GM18507 (cell line): Measurements from ENCODE around the gene ADGRG2.
A peak's percentile ranks its signal among the peaks of the same experiment; 100 is the strongest.

ENCODE experiments used
- DNase-seq: peaks from one replicate; pipeline ENCODE4 v3.0.0; 2011; ENCODE audit warnings: low read depth; ENCODE audit not compliant: insufficient read length; ENCODE audit errors: extremely low spot score
- FAIRE-seq: peaks from 2 replicates; lab custom pipeline; 2011; peaks lifted over from hg19 to GRCh38; lab: Jason Lieb, UNC

Gene ADGRG2, protein sequence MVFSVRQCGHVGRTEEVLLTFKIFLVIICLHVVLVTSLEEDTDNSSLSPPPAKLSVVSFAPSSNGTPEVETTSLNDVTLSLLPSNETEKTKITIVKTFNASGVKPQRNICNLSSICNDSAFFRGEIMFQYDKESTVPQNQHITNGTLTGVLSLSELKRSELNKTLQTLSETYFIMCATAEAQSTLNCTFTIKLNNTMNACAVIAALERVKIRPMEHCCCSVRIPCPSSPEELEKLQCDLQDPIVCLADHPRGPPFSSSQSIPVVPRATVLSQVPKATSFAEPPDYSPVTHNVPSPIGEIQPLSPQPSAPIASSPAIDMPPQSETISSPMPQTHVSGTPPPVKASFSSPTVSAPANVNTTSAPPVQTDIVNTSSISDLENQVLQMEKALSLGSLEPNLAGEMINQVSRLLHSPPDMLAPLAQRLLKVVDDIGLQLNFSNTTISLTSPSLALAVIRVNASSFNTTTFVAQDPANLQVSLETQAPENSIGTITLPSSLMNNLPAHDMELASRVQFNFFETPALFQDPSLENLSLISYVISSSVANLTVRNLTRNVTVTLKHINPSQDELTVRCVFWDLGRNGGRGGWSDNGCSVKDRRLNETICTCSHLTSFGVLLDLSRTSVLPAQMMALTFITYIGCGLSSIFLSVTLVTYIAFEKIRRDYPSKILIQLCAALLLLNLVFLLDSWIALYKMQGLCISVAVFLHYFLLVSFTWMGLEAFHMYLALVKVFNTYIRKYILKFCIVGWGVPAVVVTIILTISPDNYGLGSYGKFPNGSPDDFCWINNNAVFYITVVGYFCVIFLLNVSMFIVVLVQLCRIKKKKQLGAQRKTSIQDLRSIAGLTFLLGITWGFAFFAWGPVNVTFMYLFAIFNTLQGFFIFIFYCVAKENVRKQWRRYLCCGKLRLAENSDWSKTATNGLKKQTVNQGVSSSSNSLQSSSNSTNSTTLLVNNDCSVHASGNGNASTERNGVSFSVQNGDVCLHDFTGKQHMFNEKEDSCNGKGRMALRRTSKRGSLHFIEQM

DNA sequence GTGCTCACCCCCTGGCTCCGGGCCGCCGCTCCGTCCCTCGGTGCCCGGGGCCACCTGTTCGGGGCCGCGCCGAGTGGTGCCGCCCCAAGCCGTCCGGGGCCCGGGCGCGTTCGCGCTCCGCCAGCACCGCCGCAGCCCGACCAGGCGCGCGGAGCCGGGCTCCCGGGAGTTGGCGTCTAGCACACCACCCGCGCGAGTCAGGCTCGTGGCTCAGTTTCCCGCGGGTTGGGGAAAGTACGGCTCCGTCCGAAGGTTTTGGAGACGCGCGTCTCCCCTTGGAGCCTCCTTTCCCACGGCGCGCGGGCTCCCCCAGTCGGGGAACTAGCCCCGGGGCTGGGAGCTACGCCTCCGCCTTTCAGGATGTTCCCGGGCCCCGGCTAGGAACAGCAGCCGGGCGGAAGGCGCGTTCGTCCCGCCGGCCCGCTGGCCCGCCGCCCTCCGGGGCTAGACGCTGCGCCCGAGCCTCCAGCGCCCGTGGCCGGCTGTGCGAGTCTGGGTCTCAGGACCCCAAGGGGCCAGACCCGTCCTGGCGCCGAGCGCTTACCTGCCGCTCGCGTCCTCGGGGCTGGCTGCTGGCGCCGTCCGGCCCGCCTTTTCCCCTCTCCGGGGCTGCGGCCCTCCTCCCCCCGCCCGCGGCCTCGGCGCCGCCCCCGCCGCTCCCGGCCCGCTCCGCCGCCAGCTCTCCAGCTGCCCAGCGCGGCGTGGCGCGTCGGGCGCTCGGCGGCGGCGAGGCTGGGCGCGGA, at the start of gene ADGRG2:
ADGRG2 (minus strand) TSS at position 571 of the 743 bp plus-strand sequence. CDS start 53,634 bp downstream, outside the sequence.
- FAIRE-seq: no peak
- peak; percentile 0 for DNase-seq

DNA sequence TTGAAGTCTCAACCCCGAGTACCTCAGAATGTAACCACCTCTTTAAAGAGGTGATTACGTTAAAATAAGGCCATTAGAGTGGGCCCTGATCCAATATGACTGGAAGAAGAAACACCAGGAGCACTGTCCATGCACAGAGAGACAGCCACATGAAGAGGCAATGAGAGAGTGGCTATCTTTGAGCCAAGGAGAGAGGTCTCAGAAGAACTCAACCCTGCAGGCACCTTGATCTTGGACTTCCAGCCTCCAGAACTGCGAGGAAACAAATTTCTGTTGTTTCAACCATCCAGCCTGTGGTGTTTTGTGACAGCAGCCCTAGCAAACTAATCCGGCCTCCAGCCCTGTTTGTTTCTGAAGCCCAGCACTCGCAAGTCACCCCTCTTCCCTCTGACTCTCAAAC, 46.3 kb upstream of the ADGRG2 start:
- no peak for FAIRE-seq
- DNase-seq: no peak

DNA sequence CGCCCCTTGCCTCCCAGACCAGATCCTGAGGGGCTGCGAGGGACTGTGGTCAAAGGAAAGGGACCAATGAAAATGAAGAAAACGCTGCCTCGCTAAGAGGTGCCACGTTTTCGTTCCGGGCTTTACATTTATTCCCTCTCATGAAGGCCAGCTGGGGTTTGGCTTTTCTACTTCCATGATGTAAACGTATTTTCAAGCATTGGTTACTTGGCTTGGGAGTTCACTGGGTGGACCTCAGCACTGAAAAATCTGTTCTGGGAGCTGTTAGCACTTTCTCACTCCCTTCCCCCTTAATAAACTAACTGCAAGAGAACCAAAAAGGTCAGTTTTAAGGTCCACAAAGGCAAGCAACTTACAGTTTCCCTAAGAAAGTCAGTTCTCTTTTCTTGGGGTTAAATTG, 40.6 kb upstream of the ADGRG2 start:
- no peak for FAIRE-seq
- DNase-seq: no peak

DNA sequence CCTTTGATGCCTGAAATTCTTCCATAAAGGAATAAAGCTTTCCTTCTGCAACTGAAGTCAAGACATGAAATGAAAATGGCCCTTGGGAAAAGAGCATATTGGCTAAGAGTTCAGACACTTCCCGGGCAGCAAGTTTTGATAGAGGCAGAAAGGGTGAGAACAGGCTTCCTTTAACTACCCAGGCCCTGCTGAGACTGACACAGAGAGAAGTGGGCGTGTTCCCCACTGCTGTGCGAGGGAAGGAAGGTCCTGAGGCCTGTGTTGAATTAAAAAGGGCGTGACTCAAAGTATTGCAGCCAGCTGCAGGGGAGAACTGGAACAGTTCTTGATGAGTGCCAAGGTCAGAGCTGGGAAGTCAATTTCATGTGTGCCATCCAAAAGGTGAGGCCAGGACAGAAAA, 33.9 kb upstream of the ADGRG2 start:
- DNase-seq (no peak), FAIRE-seq (no peak)

DNA sequence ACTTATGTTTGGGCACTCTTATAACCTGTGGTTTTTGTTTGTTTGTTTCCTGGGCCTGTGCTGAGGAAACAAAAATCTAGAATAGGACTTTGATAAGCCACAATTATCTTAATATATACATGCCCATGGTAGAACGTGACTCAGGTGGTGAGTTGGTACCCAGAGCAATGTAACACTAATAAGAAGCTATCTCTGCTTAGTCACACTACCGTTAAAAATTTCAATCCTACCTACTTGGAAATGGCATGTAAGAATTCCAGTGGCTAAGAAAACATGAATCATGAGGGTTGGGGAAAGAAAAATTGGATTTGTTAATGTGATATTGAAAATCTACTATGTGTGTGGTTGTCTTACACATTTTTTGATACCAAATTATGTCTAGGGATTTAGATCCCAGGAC, 30.5 kb upstream of the ADGRG2 start:
- no peak for DNase-seq
- FAIRE-seq: no peak

DNA sequence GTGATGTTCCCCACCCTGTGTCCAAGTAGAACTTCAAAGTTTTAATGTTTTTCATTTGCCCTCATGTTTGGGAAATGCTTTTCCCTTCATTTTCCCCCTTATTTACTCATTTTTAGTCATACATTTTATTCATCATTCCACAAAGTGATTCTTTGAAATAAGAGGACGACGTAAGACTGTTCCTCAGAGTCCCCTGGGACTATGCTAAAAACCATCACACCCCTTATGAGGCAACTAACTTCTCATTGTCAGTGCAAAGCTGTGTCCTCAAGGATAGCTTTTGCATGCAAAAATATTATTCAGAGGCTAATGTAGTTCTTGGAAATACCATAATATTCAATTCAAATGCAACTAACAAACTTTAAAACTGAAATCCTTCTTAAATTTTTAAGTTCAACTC, 14.8 kb upstream of the ADGRG2 start:
- FAIRE-seq (no peak), DNase-seq (no peak)

DNA sequence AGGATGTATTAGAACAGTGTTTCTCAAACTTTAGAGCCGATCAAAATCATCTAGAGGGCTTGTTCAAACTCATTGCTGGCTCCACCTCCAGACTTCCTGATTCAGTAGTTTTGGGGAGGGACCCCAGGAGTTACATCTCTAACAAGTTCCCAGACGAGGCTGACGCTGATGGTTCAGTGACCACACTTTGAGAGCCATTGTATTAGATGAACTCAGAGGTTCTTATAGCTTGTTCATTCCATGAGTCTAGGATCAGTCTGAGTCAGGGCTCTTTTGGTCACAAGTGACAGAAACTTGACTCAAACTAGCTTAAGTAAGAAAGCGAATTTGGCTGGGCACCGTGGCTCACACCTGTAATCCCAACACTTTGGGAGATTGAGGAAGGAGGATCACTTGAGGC, 11.5 kb upstream of the ADGRG2 start:
- FAIRE-seq: no peak
- DNase-seq: no peak

DNA sequence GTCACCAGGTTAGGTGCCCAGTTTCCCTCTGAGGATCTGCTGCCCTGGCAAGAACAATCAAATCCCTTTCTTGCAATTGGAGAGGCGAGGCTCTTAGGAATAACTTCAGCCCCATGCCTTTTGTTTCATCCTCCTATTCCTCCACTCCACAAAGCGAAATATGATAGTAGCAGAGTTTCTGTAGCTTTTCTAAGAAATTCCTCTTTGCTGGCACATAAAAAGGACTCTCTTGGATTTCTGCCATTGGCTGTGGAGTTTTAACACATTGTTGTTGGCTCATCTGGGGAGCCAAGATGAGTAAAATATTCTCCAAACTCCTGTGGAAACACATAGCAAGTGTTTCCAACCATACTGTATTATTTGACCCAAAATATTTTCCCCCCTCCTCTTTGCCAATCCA, 11.0 kb upstream of the ADGRG2 start:
- FAIRE-seq: no peak
- no peak for DNase-seq

DNA sequence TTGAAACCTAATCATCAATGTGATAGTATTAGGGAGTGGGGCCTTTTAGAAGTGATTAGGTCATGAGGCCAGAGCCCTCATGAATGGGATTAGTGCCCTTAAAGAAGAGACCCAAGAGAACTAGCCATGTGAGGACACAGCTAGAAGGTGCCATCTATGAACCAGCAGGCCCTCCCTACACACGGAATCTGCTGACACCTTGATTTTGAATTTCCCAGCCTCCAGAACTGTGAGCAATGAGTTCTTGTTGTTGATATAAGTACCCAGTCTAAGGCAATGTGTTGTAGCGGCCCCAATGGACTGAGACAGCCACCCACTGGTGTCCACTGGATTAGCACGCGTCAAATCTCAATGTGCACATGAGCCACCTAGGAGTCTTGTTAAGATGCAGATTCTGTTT, 8.4 kb upstream of the ADGRG2 start:
- FAIRE-seq: no peak

DNA sequence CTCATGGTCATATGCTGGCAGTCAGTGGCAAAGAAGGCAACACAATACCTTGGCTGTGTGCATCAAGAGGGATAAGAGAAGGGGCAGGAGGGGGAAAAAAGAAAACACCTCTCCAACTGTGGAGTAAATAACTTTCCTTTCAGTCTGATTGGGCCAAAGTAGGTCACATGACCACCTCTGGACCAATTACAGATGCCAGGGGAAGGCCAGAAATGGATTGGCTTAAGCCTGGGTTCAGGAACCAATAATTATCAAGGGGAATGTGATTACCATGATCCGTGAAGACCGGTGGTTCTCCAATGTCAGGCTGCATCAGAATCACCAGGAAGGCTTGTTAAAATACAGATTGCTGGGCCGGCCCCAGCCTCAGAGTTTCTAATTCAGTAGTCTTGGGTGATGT, 7.4 kb upstream of the ADGRG2 start:
- DNase-seq (no peak), FAIRE-seq (no peak)

More for the DNA sequence above, 8.4 kb upstream of the ADGRG2 start:
- no peak for DNase-seq

DNA sequence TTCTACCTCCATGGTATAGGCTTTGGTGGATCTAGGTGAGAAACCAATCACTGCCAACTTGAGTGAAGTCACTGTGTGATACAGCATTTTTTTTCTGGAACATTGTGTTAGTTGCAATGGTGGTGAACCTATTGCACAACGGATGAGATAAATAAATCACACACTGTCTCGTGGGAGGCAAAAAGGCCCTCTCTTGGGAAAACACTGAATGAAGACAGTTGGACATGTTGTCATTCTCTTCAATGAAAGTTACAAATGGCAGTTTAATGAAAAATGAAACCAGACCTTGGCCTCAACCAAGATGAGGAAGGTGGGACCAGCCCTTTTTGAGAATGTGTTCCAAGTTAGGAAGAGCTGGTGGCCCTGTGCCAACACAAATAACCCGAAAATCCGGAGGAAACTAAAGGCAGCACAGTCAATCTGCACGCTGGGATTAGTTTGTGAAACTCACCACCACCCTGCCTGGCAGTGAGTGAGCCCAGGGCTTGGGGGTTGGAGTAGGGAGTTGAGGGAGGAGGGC, 5.4 kb upstream of the ADGRG2 start:
- FAIRE-seq: no peak
- no peak for DNase-seq

DNA sequence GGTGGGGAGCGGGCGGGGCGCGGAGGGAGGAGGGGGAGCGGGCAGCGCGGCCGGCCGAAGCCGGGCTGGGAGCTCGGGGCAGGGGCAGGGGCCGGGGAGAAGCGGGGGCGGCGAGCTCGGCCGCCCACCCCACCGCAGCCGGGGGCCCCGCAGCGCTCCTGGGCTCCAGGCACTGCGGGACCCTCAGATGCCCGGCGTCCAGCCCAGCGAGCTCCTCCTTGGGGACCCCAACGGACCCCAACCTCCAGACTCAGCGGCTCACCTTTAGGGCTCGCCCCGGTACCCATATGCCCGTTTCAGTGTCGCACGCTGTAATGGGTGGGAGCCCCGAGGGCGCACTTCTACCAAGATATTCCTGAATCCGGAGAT, 357 bp upstream of the ADGRG2 start:
- no peak for FAIRE-seq

DNA sequence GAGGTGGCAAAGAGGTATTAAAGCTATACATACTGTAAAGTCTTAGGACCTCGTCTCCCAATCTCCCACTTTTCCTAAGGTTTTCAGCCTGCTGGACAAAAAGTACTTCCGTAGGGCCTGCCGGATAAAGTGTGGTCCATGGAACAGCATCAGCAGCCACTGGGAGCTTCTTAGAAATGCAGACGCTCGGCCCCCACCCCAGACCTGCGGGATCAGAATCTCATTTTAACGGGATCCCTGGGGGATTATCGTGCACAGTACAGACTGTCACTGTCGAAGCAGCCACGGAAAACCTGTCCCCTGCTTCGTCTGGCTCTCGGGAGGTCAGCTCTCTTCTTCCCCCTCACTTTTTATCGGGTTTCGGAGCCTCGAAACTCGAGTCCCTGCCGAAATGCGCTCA, 802 bp downstream of the ADGRG2 start:
- FAIRE-seq (no peak), DNase-seq (no peak)

More for the DNA sequence above, 357 bp upstream of the ADGRG2 start:
- DNase-seq: no peak

DNA sequence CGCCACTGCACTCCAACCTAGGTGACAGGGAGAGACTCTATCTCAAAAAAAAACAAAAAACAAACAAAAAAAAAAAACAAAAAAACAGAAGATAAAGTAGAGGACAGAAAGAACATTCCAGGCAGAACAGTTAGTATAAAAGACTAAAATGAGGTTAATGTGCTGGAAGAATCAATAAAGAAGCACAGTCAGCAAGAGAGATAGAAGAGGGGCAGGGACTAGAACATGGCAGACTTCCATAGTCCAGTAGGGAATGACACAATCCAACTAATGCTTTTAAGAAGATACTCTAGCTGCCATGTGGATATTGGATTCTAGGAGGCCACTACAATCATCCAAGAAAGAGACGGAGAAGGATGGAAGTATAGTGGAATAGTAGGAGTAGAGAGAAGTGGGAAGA, 11.6 kb downstream of the ADGRG2 start:
- FAIRE-seq (no peak), DNase-seq (no peak)

DNA sequence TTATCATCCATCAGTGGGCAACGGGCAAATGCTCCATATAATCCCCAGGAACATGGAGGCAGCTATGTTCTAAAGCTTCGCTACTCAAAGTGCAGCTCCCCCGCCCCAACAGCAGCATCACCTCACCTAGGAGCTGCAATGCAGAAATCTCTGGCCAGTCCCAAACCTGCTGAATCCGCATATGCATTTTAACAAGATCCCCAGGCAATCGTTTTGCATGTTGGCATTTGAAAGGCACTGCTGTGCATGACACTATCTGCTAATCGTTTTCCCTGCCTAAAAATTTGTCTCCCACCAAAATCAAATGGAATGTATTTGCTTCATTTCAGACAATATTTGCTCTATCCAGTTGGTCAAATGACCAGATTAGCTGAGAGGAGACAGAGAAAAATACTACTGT, 15.2 kb downstream of the ADGRG2 start:
- no peak for DNase-seq
- FAIRE-seq: no peak

DNA sequence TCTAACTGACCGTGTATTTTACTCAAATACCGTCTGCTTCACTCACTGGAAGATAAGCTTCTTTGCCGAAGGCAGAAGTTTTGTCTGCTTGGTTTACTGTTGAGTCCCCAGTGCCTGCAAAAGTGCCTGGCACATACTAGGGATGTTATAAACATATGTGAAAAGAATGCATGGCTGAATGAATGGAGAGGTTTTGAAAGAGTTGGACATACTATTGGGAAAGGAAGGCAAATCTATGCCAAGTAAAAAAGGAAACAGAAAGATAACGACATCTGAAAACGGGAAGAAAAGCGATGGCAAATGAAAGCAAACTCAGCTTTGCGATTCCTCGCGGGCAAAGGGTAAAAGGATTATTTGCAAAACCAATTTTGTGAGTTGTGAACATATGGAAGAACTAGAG, 21.7 kb downstream of the ADGRG2 start:
- FAIRE-seq: no peak

DNA sequence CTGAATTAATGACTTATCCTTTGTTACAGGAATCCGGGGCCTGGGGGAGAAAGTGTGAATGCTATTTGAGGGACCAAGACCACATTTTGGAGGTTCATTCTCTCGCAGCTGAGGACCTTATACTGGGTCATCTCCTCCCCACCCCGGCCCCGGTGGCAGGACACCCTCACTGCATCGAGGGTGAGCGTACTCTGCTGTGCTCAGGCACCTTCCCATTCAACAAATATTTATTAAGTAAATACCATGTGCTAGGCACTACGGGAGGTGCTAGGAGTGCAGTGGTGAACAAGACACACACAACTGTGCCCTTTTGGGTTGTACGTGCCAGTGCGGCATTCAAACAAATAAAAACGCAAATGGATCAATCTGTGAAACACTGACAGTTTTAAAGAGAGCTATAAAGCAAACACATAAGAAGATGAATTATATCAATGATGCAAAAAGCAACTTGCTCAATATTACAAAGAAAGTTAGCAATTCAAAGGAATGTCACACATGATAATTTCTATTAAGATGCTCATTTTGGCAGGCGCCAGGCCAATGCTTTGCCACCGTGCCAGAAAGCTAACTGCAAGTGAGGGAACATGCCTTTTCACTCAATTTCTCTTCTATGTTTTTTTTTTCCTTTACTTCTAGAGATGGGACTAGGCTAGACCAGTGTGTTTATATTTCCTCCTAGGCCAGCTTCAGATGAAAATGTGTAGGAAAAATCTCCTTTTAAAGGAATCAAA, 24.6 kb downstream of the ADGRG2 start:
- no peak for DNase-seq
- no peak for FAIRE-seq

More for the DNA sequence above, 21.7 kb downstream of the ADGRG2 start:
- DNase-seq: no peak

DNA sequence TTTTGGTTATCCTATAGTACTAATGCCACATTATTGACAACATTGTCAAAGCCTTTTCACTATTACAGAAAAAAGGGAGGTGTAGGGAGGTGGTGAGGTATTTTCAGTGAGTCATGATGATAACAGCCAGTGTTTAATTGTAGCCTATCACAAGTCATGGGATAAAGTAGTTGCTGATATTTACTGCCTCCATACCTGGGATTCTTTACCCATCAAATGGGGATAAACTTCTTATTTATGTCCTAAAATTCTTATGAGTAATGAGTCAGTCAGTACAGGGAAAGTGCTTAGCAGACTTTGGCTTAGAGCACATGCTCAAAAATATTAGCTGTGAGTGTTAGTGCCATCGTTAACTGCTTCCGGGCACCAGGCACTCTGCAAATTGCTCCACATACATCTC, 25.7 kb downstream of the ADGRG2 start:
- DNase-seq (no peak), FAIRE-seq (no peak)

DNA sequence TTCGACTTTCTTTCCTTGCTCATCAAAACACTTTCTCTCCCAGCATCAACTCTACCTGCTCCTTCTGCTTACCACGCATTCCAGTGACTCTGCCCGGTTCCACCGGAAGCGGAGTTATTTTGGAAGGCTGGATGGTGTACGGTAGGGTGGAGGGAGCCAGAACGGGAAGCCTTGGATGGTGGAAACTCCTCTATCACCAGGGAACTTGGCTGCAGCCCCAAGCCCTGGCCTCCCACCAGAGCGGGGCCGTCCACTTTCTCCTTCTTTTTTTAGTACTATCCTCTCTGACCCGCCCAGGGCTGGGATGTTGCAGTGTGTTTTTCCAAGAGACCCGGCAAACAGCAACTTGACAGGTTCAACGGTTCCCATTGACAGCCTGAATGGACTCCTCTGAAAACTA, 27.6 kb downstream of the ADGRG2 start:
- DNase-seq: no peak
- no peak for FAIRE-seq
